ENCODE results near the gene GABPA. TPM values are rescaled to one million over a fixed set of nuclear protein-coding genes. Genes with fewer than 3 reads are reported as not detected.
A peak's percentile ranks its signal among the peaks of the same experiment; 100 is the strongest.

The GABPA gene
- total RNA-seq, 1 experiment from 2014 or later = 20.4 TPM

- Histone ChIP-seq H2AK5ac (ENCODE audit: insufficient read length, low read length) (no peak overlapping the region), H3K14ac (ENCODE audit: insufficient read depth, low read length) (no peak overlapping the region), H3T11ph (ENCODE audit: low read length) (no peak overlapping the region), H3K23me2 (ENCODE audit: insufficient read length, low read depth, low read length, poor library complexity, severe bottlenecking) (no peaks in the 10 kb centered on the region), H4K20me1 (ENCODE audit: control insufficient read depth, insufficient read depth, insufficient read length) (no peaks in the 10 kb centered on the region), H3K9ac (ENCODE audit: extremely low read depth, insufficient read length, low read length) (no peak overlapping the region), H2BK120ac (ENCODE audit: low read depth, low read length, poor library complexity, severe bottlenecking) (no peak overlapping the region), H3K4me2 (ENCODE audit: insufficient read depth, insufficient read length, low read length) (no peak overlapping the region), H3K79me1 (ENCODE audit: insufficient read depth, low read depth, low read length, poor library complexity, severe bottlenecking) (no peaks in the 10 kb centered on the region), H4K5ac (ENCODE audit: insufficient read length, low read depth, low read length) (no peak overlapping the region), H3K27ac (ENCODE audit: insufficient read length, low read depth, low read length) (no peak overlapping the region), H3K4ac (ENCODE audit: low read depth, low read length) (no peak overlapping the region), H2BK15ac (ENCODE audit: low read depth, low read length) (no peak overlapping the region), H2BK20ac (ENCODE audit: low read depth, low read length, poor library complexity, severe bottlenecking) (no peak overlapping the region), H4K91ac (ENCODE audit: insufficient read length, low read depth, low read length) (no peak overlapping the region), H3K4me1 (ENCODE audit: insufficient read depth, low read length) (no peaks in the 10 kb centered on the region), H4K8ac (replicated peaks; ENCODE audit: insufficient read length, low read depth, low read length) (no peak overlapping the region), H3K23ac (ENCODE audit: insufficient read length, low read depth, low read length) (no peak overlapping the region), H3K18ac (ENCODE audit: insufficient read length, low read depth, low read length) (no peak overlapping the region), H3K27me3 (ENCODE audit: insufficient read depth, low read length) (no peaks in the 10 kb centered on the region), H3K79me2 (ENCODE audit: insufficient read depth, low read length) (no peaks in the 10 kb centered on the region), H2BK12ac (ENCODE audit: insufficient read length, low read depth, low read length) (no peak overlapping the region), H2AFZ (ENCODE audit: low read length) (no peak overlapping the region), H3K56ac (ENCODE audit: insufficient read length, low read depth, low read length) (no peak overlapping the region), H2BK5ac (ENCODE audit: insufficient read length, low read length) (no peak overlapping the region), H3K9me3 (ENCODE audit: control insufficient read depth, low read depth, low read length) (no peaks in the 10 kb centered on the region)
- no peaks in the 10 kb centered on the region for H3K27me3 Mint-ChIP-seq (ENCODE audit: low read depth)
- no peak for DNase-seq
- no peaks in the 10 kb centered on the region for H3K9me3 Mint-ChIP-seq
- TF ChIP-seq CTCF (conservative IDR thresholded peaks at IDR 0.05) = no peak
- no CpG with 5 or more reads among the region's 6 CpGs for WGBS (ENCODE audit: extremely low coverage, insufficient read length, low lambda C conversion rate)
- H3K36me3 Mint-ChIP-seq (ENCODE audit: insufficient read depth in 1 of 3, low read depth in 3 of 3) = peaks cover 8 to 58% (median 51%) of the 10 kb centered on the region in 3 experiments; a peak in 5 of 7 replicates
- peak overlapping the region in 2 of 3 experiments; percentile 38 to 44; a peak in 3 of 7 replicates for H3K27ac Mint-ChIP-seq
- no peak overlapping the region for H3K4me3 Mint-ChIP-seq
- no peaks in the 10 kb centered on the region for H3K4me1 Mint-ChIP-seq
Observed at GRCh38 chr21:25756190-25756932, 21.6 kb downstream of the GABPA start.

Measured in H9 (cell line).